Esophagus muscularis mucosa (tissue), 4 donors: Measurements from ENCODE around the gene RELCH. TPM values are rescaled to one million over a fixed set of nuclear protein-coding genes. Genes with fewer than 3 reads are reported as not detected.

Experiments used
- DNase-seq: peaks from one replicate; pipeline ENCODE4 v3.0.0-alpha.2; 2017; ENCODE audit errors: extremely low spot score
- H3K27ac ChIP-seq, 4 donors: fragments of 200-600 bp; sonication (generic); replicated peaks in 1 of 4; 1 replicate in 3 of 4; 2 replicates in 1 of 4; pipeline ENCODE4 v1.5.1; 2016 to 2019; ENCODE audit warnings: mild to moderate bottlenecking in 1 of 4
- H3K27me3 ChIP-seq, 4 donors: fragments of 200-600 bp; sonication (generic); one replicate each; pipeline versions ENCODE4 v1.5.1 to v1.6.0; 2016 to 2019
- H3K36me3 ChIP-seq, 4 donors: fragments of 200-600 bp; sonication (generic); one replicate each; pipeline ENCODE4 v1.5.1; 2016 to 2019
- H3K4me1 ChIP-seq, 4 donors: fragments of 200-600 bp; sonication (generic); one replicate each; pipeline ENCODE4 v1.5.1; 2016 to 2019
- H3K4me3 ChIP-seq, 4 donors: fragments of 200-600 bp; sonication (generic); 1 replicate in 2 of 4; 2 replicates in 2 of 4; pipeline ENCODE4 v1.5.1; 2016 to 2019; ENCODE audit warnings: mild to moderate bottlenecking in 4 of 4, moderate library complexity in 1 of 4
- H3K9me3 ChIP-seq, 4 donors: fragments of 200-600 bp; sonication (generic); 1 replicate in 3 of 4; 2 replicates in 1 of 4; pipeline ENCODE4 v1.5.1; 2016 to 2019
- CTCF ChIP-seq, 3 experiments: fragments of 200-600 bp in 2 of 3; fragments of 450-650 bp in 1 of 3; sonication (generic) in 2 of 3; IDR thresholded peaks; one replicate each; pipeline ENCODE4 v1.5.1; 2017 to 2019; ENCODE audit warnings: antibody characterized with exemption in 3 of 3, mild to moderate bottlenecking in 2 of 3, moderate library complexity in 1 of 3
- EP300 ChIP-seq: sonication (generic); formaldehyde crosslinking; IDR thresholded peaks from one replicate; pipeline ENCODE4 v1.6.1; 2017; ENCODE audit warnings: antibody characterized with exemption
- POLR2A ChIP-seq: fragments of 450-650 bp; IDR thresholded peaks from one replicate; pipeline ENCODE4 v1.6.1; 2017; ENCODE audit warnings: antibody characterized with exemption, moderate library complexity, mild to moderate bottlenecking, low read depth
- POLR2AphosphoS5 ChIP-seq, 2 donors: sonication (generic); formaldehyde crosslinking; IDR thresholded peaks; one replicate each; pipeline ENCODE4 v1.6.1; 2017; ENCODE audit warnings: antibody characterized with exemption in 2 of 2
- whole genome bisulfite sequencing: methylation state at CpG from one replicate; pipeline ENCODE4 v1.1.5; 2018; 5-methylcytosine and 5-hydroxymethylcytosine counted together
- intact Hi-C: fragments of 100-400 bp; cut with DNase I; formaldehyde crosslinking; loops from one replicate; pipeline ENCODE4 v1.15.1; 2023
- small RNA-seq, 3 donors: library from RNA; depleted of rRNA; stranded (forward); fragments of <200 nt; gene quantifications; one replicate each; pipeline ENCODE3, GENCODE V24; 2016
- total RNA-seq, 4 donors: library from RNA; depleted of rRNA; stranded (reverse); fragments of >200 nt; gene quantifications; one replicate each; pipeline versions ENCODE4 v1.1.0 to v1.2.1, GENCODE V29; 2016

Gene RELCH
- total RNA-seq, 4 donors from 2014 or later: 15.9 to 17.9 (median 17.5) TPM

- H3K27me3 ChIP-seq: no peaks in the 10 kb centered on the region
Measured at GRCh38 chr18:62348474-62348873, 161.4 kb downstream of the RELCH start.

GRCh38 chr18:62353170-62353569 lies 166.1 kb downstream of the RELCH start:
- no peak overlapping the region for H3K4me3 ChIP-seq
- intact Hi-C loops: no loop called here
- no peak overlapping the region for H3K27ac ChIP-seq
- H3K4me1 ChIP-seq: no peaks in the 10 kb centered on the region
- no peaks in the 10 kb centered on the region for H3K36me3 ChIP-seq
- DNase-seq: no peak
- TF ChIP-seq CTCF (IDR thresholded peaks at IDR 0.05): no peak
- TF ChIP-seq EP300: no peak
- TF ChIP-seq POLR2A: no peak
- TF ChIP-seq POLR2AphosphoS5 (IDR thresholded peaks at IDR 0.05): no peak
- 67% methylated on average over 7 of the region's 7 CpGs for WGBS
- H3K9me3 ChIP-seq: no peaks in the 10 kb centered on the region
- H3K27me3 ChIP-seq: no peaks in the 10 kb centered on the region

More at GRCh38 chr18:62348474-62348873, 161.4 kb downstream of the RELCH start:
- intact Hi-C loops: no loop called here
- no peaks in the 10 kb centered on the region for H3K9me3 ChIP-seq
- 88% methylated on average over 4 of the region's 4 CpGs for WGBS
- H3K36me3 ChIP-seq: no peaks in the 10 kb centered on the region
- no peak overlapping the region for H3K27ac ChIP-seq
- H3K4me1 ChIP-seq: no peaks in the 10 kb centered on the region
- no peak overlapping the region for H3K4me3 ChIP-seq
- TF ChIP-seq POLR2AphosphoS5 (IDR thresholded peaks at IDR 0.05): no peak
- no peak for DNase-seq

- WGBS: 93% methylated on average over 16 of the region's 29 CpGs
- Histone ChIP-seq H3K27ac (no peak overlapping the region), H3K27me3 (no peaks in the 10 kb centered on the region), H3K9me3 (no peaks in the 10 kb centered on the region), H3K4me3 (no peak overlapping the region), H3K36me3 (no peaks in the 10 kb centered on the region), H3K4me1 (no peaks in the 10 kb centered on the region)
- no peak for TF ChIP-seq CTCF (IDR thresholded peaks at IDR 0.05)
- no peak for TF ChIP-seq POLR2A
- no peak for TF ChIP-seq EP300
- TF ChIP-seq POLR2AphosphoS5 (IDR thresholded peaks at IDR 0.05): no peak
- intact Hi-C loops: no loop called here
- DNase-seq: no peak
Measured at GRCh38 chr18:62354151-62354550, 167.1 kb downstream of the RELCH start.

DNA sequence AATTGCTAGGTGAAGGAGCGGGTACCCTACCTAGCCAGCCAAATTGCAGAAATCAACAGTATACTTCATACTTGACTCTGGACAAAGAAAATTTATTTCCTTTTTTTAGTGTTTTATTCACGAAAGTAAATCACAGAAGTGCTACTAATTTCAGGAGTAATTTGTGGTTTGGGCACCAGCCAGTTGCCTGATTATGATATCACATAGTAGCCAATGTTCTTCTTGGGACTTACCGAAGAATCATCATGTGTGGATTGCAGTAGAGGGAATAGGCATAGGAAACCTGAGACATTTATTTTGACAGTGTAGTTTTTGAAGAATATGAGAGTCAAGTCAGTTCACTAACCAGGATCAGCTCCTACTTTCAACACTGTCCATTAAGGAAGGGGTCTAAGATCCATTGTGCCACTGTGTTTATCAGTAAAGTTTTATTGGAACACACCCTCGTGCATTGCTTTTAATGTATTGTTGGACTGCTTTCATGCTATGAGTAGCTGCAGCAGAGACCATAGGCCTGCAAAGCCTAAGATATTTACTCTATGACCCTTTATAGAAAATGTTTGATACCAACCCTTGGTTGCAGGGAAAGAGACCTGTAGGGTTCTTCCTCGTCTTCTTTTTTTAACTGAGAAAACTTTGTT lies 170.1 kb downstream of the RELCH start:
- intact Hi-C loops: no loop called here
- no peaks in the 10 kb centered on the region for H3K9me3 ChIP-seq
- no peak overlapping the region for H3K27ac ChIP-seq
- no peaks in the 10 kb centered on the region for H3K36me3 ChIP-seq
- 87% methylated on average over 5 of the region's 5 CpGs for WGBS
- no peaks in the 10 kb centered on the region for H3K27me3 ChIP-seq
- TF ChIP-seq POLR2A (no peak), EP300 (no peak), POLR2AphosphoS5 (IDR thresholded peaks at IDR 0.05) (no peak), CTCF (IDR thresholded peaks at IDR 0.05) (no peak)
- no peak overlapping the region for H3K4me3 ChIP-seq
- no peaks in the 10 kb centered on the region for H3K4me1 ChIP-seq
- DNase-seq: no peak

Small RNA genes within 50 kb of the gene (small RNA-seq; reads per million reads assigned to genes)
- 0 reads per million in 3 donors for gene RF00019

Other genes starting within 250 kb of the RELCH start
- 10 to 100 TPM; 10.6 to 16.9 (median 12.4) TPM for gene PIGN, start 199 bp upstream of the RELCH start, total RNA-seq
- 1 to 10 TPM; 1.2 to 3.9 (median 2.0) TPM for gene TNFRSF11A, start 138.1 kb downstream of the RELCH start, total RNA-seq